ENCODE data around the gene TNFSF15.
A peak's percentile ranks its signal among the peaks of the same experiment; 100 is the strongest.
"Not testable (repeated sequence)": the region's sequence is repeated elsewhere in the genome, so short reads cannot be mapped to it uniquely, and the experiment has no call there.

Gene TNFSF15

DNA sequence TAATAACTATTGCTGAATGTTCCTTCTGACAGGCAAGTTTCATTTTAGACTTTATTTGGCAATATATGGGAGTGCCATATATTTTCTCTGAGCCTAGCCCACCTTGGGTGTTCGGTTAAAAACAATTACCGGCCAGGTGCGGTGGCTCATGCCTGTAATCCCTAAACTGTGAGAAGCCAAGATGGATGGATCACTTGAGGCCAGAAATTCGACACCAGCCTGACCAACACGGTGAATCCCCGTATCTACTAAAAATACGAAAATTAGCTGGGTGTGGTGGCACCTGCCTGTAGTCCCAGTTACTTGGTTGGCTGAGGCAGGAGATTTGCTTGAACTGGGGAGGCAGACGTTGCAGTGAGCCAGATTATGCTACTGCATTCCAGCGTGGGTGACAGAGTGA lies 47.9 kb downstream of the TNFSF15 start:
- ATAC-seq (no peak), DNase-seq (no peak)
- no peak overlapping the region for H3K27ac Mint-ChIP-seq
- peaks cover 0 to 6% of the 10 kb centered on the region in 2 donors for H3K9me3 Mint-ChIP-seq
- peaks cover 34% of the 10 kb centered on the region for H3K4me1 Mint-ChIP-seq
- no peaks in the 10 kb centered on the region for H3K27me3 Mint-ChIP-seq
- no peak overlapping the region for H3K4me3 Mint-ChIP-seq

GRCh38 chr9:114757395-114757794 lies 48.4 kb downstream of the TNFSF15 start:
- H3K27me3 Mint-ChIP-seq, result no peaks in the 10 kb centered on the region
- no peak overlapping the region for H3K27ac Mint-ChIP-seq
- H3K4me1 Mint-ChIP-seq, result peaks cover 34% of the 10 kb centered on the region
- H3K4me3 Mint-ChIP-seq, result no peak overlapping the region
- no peak for ATAC-seq
- no peak for DNase-seq
- H3K9me3 Mint-ChIP-seq, result peaks cover 0 to 6% of the 10 kb centered on the region in 2 donors

DNA sequence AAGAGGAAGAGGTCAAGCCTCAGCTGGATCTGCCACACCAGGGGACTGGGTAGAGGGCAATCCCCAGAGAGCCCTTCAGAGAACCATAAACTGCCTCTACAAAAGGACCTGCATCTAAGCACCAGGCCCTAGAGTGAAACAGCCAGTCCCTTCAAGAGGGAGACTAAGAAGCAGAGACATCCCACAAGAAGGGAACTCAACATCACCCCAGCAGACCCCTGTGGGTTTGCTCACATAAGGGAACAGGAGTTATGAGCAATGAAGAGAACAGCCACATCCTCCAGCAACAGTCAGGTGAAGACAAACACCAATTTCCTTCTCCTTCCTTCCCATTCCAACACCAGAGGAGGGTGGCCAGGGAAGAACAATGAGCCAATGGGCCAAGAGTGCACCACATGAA lies 48.9 kb downstream of the TNFSF15 start:
- Mint-ChIP-seq H3K4me3 (no peak overlapping the region), H3K9me3 (peaks cover 0 to 6% of the 10 kb centered on the region in 2 donors), H3K27ac (peak overlapping the region in 1 of 2 donors; percentile 14), H3K27me3 (no peaks in the 10 kb centered on the region), H3K4me1 (peaks cover 34% of the 10 kb centered on the region)
- peak; percentile 59 for ATAC-seq
- DNase-seq, result no peak

DNA sequence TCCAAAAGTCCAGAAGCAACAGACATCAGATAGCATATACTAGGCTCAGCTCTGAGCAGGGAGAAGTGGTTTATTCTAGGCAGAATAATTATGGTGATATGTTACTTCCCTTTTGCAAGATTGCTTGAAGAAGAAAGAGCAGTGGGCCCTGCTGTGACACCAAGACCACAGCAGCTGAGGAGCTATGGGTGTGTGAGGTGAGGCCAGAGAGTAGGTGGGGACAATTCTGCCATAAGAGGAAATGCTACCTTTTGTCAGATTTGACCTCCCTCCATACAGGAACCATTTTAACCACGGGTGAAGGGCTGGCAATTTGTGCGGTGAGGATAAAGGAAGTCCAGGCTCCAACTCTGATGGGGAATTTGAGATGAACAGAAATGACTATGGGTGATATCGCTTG lies 51.3 kb downstream of the TNFSF15 start:
- H3K27ac Mint-ChIP-seq, result no peak overlapping the region
- no peaks in the 10 kb centered on the region for H3K27me3 Mint-ChIP-seq
- ATAC-seq, result peak; percentile 64
- no peak for DNase-seq
- H3K9me3 Mint-ChIP-seq, result peaks cover 8 to 12% of the 10 kb centered on the region in 2 donors
- H3K4me1 Mint-ChIP-seq, result peaks cover 40% of the 10 kb centered on the region
- peak overlapping the region in 1 of 2 donors; percentile 38 for H3K4me3 Mint-ChIP-seq

DNA sequence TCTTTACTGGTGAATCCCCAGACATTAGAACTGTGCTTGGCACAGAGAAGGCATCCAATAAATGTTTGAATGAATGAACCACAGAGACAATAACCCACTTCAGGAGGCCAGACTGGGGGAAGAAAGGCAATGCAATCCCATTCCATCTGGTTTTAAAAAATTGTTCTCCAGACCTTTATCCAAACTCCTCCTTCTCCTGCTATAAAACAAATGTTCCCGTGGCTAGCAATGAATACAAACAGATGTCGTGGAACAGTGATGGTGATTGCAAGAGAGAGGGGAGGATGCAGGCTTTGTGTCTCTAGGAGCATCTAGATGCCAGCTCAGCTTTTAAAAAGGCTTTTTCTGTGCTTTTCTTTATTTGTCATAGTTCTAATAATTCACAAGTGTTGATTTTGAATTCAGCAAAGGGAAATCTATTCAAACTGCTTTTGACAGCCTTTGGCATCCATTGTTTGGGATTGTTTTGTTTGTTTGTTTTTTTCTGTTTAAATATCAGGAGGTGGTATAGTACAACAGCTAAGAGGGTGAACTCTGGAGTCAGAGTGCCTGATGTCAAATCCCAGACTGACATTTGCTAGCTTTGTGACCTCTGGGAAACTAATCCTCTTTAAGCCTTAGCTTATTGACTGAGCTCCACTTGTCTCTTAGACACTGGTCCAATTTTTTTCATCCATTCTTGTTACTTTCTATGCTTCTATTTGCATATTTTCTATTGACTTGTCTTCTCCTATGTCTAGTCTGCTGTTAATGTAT lies 59.1 kb downstream of the TNFSF15 start:
- no peak overlapping the region for H3K27ac Mint-ChIP-seq
- H3K4me1 Mint-ChIP-seq, result peaks cover 25% of the 10 kb centered on the region
- DNase-seq (no peak), ATAC-seq (no peak)
- H3K4me3 Mint-ChIP-seq, result no peak overlapping the region
- H3K27me3 Mint-ChIP-seq, result no peaks in the 10 kb centered on the region
- H3K9me3 Mint-ChIP-seq, result peaks cover 8 to 10% of the 10 kb centered on the region in 2 donors

DNA sequence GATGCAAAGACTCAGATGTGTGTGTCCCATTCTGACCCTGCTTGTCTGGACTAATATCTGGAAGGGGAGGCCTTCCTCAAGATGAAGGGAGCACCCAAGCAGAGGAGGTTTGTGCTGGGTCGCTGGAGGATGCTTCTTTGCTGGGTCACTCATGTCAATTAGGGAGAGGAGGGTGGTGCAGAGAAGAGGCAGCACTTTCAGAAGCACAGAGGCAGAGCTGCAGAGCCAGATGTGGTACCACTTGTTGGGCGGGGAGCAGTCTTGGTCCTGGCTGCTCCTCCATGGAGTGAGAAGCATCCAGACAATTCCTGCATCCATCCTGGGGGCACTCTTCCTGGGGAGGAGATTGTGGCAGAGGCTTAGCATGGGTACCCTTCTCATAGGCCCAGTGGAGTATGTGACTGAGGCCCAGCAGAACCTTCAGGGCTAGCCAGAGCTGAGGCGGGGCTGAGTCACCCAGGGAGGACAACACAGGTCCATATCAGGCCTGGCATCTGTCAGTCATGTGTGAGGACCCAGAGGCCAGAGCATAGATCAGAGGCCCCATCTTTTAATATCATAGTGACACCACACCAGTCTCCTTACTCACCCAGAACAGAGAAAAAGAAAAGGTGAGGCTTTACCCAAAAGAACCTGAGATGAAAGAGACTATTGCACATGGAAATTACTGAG lies 59.8 kb downstream of the TNFSF15 start:
- Mint-ChIP-seq H3K9me3 (peaks cover 10 to 12% of the 10 kb centered on the region in 2 donors), H3K4me1 (peaks cover 26% of the 10 kb centered on the region), H3K4me3 (no peak overlapping the region), H3K27ac (peak overlapping the region in 1 of 2 donors; percentile 65), H3K27me3 (no peaks in the 10 kb centered on the region)
- no peak for DNase-seq
- ATAC-seq, result peak; percentile 88

GRCh38 chr9:114745108-114745848 lies 60.6 kb downstream of the TNFSF15 start:
- Mint-ChIP-seq H3K27ac (peak overlapping the region in 1 of 2 donors; percentile 3), H3K4me1 (peaks cover 27% of the 10 kb centered on the region), H3K9me3 (peaks cover 5 to 10% of the 10 kb centered on the region in 2 donors), H3K4me3 (no peak overlapping the region), H3K27me3 (no peaks in the 10 kb centered on the region)
- ATAC-seq (no peak), DNase-seq (no peak)

GRCh38 chr9:114743446-114743845 lies 62.4 kb downstream of the TNFSF15 start:
- no peak overlapping the region for H3K27ac Mint-ChIP-seq
- H3K4me3 Mint-ChIP-seq, result no peak overlapping the region
- H3K9me3 Mint-ChIP-seq, result peaks cover 0 to 7% of the 10 kb centered on the region in 2 donors
- no peak for ATAC-seq
- no peaks in the 10 kb centered on the region for H3K27me3 Mint-ChIP-seq
- no peak for DNase-seq
- peaks cover 41% of the 10 kb centered on the region for H3K4me1 Mint-ChIP-seq

DNA sequence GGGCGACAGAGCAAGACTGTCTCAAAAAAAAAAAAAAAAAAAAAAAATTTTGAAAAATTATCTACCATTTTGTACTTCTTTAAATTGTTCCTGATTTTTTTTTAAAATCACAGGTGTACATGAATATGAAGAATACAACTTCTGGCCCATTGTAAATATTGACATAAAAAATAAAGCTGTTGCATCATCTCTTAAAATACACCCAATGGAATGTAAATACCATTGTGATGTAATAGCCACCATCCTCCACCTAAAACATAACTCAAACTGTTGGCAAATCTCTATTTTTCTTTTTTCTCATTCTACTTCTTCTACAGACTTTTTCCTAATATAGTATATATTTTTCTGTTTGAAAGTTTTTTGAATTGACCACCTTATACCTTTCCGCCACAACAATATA lies 62.9 kb downstream of the TNFSF15 start:
- Mint-ChIP-seq H3K27ac (no peak overlapping the region), H3K4me1 (peaks cover 46% of the 10 kb centered on the region), H3K4me3 (no peak overlapping the region), H3K9me3 (peaks cover 0 to 7% of the 10 kb centered on the region in 2 donors), H3K27me3 (no peaks in the 10 kb centered on the region)
- no peak for DNase-seq
- ATAC-seq, result no peak

GRCh38 chr9:114741521-114741920 lies 64.3 kb downstream of the TNFSF15 start:
- H3K9me3 Mint-ChIP-seq, DNase-seq, H3K4me3 Mint-ChIP-seq, H3K27me3 Mint-ChIP-seq, ATAC-seq: not testable (repeated sequence)
- Mint-ChIP-seq H3K27ac (peak overlapping the region in 1 of 2 donors; percentile 42), H3K4me1 (peaks cover 52% of the 10 kb centered on the region)

GRCh38 chr9:114738581-114739316 lies 67.1 kb downstream of the TNFSF15 start:
- H3K27ac Mint-ChIP-seq, result peak overlapping the region; percentile 93 to 98
- peaks cover 65% of the 10 kb centered on the region for H3K4me1 Mint-ChIP-seq
- ATAC-seq, result peak; percentile 72
- H3K27me3 Mint-ChIP-seq, result no peaks in the 10 kb centered on the region
- peak; percentile 70 to 77 for DNase-seq
- peak overlapping the region in 1 of 2 donors; percentile 61 for H3K4me3 Mint-ChIP-seq
- H3K9me3 Mint-ChIP-seq, result peaks cover 0 to 7% of the 10 kb centered on the region in 2 donors

GRCh38 chr9:114737847-114738246 lies 68.0 kb downstream of the TNFSF15 start:
- Mint-ChIP-seq H3K4me1 (peaks cover 65% of the 10 kb centered on the region), H3K27me3 (no peaks in the 10 kb centered on the region), H3K27ac (peak overlapping the region; percentile 93 to 98), H3K9me3 (peaks cover 0 to 7% of the 10 kb centered on the region in 2 donors), H3K4me3 (peak overlapping the region; percentile 13 to 55)
- ATAC-seq (no peak), DNase-seq (no peak)

- Mint-ChIP-seq H3K4me1 (peaks cover 65% of the 10 kb centered on the region), H3K4me3 (peak overlapping the region; percentile 48 to 55), H3K27ac (peak overlapping the region; percentile 93 to 98), H3K27me3 (no peaks in the 10 kb centered on the region), H3K9me3 (peaks cover 0 to 7% of the 10 kb centered on the region in 2 donors)
- ATAC-seq (peak; percentile 61), DNase-seq (peak; percentile 35 to 41)
These were observed 68.7 kb downstream of the TNFSF15 start for GRCh38 chr9:114737118-114737517.

- ATAC-seq (no peak), DNase-seq (no peak)
- Mint-ChIP-seq H3K9me3 (peaks cover under 1 to 5% of the 10 kb centered on the region in 2 donors), H3K4me3 (peak overlapping the region; percentile 21 to 62), H3K27ac (peak overlapping the region in 1 of 2 donors; percentile 94), H3K4me1 (peaks cover 68% of the 10 kb centered on the region), H3K27me3 (no peaks in the 10 kb centered on the region)
These were observed 70.1 kb downstream of the TNFSF15 start for GRCh38 chr9:114735704-114736103.

- H3K27me3 Mint-ChIP-seq, DNase-seq, H3K27ac Mint-ChIP-seq, ATAC-seq, H3K9me3 Mint-ChIP-seq: not testable (repeated sequence)
- Mint-ChIP-seq H3K4me3 (peak overlapping the region in 1 of 2 donors; percentile 62), H3K4me1 (peaks cover 64% of the 10 kb centered on the region)
These were observed 70.7 kb downstream of the TNFSF15 start for GRCh38 chr9:114735139-114735538.
